Superior temporal gyrus (tissue), 1 donor: Measurements from ENCODE around the gene CIDEB.
"Not testable (repeated sequence)": the region's sequence is repeated elsewhere in the genome, so short reads cannot be mapped to it uniquely, and the experiment has no call there.

Experiments used
- DNase-seq: peaks from one replicate; pipeline ENCODE4 v3.0.0-alpha.2; 2016; ENCODE audit errors: extremely low spot score

CIDEB gene, protein sequence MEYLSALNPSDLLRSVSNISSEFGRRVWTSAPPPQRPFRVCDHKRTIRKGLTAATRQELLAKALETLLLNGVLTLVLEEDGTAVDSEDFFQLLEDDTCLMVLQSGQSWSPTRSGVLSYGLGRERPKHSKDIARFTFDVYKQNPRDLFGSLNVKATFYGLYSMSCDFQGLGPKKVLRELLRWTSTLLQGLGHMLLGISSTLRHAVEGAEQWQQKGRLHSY

DNA sequence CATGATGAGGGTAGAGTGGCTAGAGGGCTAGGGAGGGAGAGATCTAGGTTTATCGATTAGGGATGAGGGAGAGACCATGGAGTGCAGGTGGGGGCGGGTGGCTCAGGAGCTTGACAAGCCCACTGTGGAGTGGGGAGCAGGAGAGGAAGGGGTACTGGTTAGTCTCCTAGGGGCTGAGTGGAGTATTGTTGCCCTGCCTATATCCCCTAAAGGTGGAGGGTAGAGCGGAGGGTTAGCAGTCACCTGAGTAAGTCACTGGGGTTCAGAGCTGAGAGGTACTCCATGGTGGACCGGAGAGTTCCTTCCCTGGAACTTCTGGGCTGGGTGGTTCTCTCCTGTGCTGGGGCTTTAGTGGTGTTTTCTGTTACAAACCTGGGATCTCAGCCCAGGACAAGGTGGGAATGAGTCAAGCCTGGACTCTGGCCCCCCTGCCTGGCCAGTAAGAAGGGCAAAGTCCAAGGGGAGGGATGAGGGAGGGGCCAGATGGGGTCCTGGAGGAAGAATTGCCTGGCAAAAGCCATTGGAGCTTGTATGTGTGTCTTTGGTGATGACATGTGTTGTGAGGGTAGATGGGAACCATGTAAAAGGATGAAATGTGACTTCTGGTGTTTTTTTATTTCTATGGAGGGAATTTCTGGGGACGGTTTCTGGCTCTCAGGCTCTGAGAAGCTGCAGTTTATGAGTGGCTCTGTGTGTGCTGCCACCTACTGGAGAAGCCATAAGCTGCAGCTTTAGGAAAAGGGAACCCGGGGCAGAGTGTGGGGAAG, at the start of gene CIDEB:
TSS of gene CIDEB (minus strand) at position 403 of the 767 bp plus-strand sequence. CDS start at position 284, 119 bp downstream.
- DNase-seq = peak; percentile 75

DNA sequence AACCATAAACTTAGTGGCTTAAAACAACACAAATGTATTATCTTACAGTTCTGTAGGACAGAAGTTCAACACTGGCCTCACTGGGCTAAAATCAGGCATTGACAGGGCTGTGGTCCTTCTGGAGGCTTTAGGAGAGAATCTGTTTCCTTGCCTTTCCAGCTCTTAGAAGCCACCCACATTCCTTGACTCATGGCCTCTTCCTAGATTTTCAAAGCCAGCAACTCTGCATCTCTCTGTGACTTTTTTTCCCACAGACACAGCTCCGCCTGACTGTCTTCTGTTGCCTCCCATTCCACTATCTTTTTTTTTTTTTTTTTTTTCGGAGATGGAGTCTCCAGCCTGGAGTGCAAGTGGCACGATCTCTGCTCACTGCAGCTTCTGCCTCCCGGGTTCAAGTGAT, 48.4 kb upstream of the CIDEB start:
- no peak for DNase-seq

DNA sequence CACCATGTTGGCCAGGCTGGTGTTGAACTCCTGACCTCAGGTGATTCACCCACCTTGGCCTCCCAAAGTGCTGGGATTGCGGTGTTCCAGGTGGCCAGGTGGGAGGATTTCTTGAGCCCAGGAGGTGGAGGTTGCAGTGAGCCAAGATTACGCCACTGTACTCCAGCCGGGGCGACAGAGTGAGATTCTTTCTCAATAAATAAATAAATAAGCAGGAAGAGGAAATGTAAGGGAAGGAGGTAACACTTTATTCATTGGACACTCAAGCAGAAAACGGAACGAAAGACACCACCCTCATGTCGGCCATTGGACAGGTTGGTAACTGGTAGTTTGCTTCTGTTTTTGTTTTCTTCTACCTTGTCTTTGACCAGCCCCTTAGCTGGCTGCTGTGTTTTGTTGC, 47.2 kb upstream of the CIDEB start:
- no peak for DNase-seq

DNA sequence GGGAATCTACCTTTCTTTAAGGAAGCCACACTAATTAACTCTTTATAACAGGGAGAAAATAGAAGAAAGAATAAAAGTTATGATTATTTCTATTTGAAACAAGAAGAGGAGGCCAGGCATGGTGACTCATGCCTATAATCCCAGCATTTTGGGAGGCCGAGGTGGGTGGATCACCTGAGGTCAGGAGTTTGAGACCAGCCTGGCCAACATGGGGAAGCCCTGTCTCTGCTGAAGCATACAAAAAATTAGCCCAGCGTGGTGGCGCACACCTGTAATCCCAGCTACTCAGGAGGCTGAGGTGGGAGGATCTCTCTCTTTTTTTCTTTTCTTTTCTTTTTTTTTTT, 46.7 kb upstream of the CIDEB start:
- not testable (repeated sequence) for DNase-seq

DNA sequence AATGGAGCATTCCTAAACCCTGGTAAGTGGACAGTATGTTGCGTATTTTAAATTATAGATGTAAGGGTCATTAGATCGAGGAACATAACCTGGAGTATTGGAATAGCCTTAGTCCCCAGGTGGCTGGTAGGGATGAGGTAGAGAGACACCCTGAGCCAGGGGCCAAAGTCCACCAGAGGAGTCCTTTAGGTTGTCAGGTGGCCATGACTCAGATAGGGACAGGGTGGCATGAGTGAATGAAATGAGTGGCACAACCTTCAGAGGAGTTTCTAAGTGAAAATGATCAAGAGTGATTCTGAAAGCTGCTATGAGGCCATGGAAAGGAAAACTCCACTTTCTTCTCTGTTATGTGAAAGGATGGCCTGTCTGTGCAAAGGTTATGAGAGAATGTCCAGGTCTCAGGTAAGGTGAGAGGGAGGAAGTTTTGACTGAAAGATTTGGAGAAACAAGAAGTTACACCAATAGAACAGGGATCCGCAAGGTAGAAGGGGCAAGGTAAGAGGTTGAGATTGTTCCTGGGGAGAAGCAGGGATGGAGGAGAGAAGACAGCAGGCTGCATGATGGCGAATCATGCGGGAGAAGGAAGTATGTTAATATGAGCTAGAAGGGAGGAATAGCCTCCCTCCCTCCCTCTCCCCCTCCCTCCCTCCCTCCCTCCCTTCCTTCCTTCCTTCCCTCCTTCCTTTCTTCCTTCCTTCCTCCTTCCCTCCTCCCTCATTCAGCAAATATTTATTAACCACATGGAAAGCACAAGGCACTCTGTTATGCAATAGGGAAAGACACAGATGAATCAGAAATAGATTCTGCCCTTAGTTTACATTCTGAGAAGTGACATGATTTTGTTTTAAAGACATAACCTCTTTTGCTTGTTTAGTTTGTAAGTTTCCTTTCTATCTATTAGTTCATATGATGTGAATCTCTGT, 46.0 kb upstream of the CIDEB start:
- DNase-seq = no peak

DNA sequence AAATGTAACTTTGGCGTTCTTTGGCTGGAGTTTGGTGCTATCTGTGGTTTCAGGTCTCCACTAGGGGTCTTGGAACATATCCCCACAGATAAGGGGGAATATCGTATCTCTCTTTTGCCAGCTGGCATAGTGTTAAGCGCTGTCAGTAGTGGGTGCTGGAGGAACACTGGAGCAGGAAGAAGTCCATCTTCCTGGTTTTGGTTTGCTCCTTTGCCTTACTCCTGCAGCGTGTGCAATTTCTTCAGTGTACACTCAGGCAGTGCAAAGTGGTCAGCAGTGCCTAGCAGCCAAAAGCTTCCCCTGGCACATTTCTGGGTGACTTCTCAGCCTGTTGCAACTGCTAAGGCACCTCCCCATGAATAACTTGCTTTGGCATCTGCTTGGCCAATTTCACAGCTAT, 43.7 kb upstream of the CIDEB start:
- DNase-seq = no peak

DNA sequence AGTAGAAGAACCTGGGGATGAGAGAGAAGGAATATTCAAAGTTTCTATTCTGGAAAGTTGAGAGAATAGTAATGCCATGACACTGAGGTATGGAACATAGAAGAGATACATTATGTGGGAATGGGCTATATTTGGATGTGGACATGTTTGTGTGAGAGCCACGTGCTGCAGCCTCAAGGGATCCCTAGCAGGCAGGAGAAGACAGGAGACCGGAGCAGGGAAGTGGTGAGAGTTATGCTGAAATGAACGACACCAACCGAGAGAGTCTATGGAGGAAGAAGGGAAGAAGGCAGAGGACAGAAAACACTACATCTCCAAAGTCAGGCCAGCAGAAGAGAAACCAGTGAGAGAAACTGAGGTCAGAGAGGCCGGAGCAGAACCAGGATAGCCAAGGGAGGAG, 42.0 kb upstream of the CIDEB start:
- DNase-seq = no peak

DNA sequence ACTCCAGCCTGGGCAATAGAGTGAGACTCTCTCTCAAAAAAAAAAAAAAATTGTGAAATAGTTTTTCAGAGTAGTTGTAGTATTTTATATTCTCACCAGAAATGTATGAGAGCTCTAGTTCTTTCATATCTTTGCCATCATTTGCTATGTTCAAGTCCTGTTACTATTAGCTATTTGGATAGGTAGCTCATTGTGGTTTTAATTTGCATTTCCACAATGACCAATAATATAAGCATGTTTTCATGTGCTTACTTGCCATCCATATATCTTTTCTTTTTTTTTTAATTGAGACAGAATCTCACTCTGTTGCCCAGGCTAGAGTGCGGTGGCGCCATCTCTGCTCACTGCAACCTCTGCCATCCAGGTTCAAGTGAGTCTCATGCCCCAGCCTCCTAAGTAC, 40.4 kb upstream of the CIDEB start:
- DNase-seq = no peak

DNA sequence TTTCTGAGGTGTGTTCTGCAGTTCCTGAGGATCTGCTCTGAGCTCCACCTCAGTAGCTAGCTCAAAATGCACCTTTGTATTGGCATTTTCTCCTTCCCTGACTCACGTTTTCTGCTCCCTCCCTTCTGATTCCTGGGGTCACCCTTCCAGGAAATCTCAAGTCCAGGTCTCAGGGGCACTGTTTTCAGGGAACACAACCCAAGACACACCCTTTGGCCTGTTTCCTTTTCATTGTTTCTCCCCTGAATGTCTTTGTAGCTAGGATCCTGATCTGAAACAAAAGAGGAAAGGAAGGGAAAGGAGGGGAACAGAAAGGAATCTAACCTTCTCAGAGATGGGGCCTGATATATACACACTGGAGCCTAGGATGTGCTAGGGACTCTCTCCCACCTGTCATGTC, 39.4 kb upstream of the CIDEB start:
- DNase-seq = no peak

DNA sequence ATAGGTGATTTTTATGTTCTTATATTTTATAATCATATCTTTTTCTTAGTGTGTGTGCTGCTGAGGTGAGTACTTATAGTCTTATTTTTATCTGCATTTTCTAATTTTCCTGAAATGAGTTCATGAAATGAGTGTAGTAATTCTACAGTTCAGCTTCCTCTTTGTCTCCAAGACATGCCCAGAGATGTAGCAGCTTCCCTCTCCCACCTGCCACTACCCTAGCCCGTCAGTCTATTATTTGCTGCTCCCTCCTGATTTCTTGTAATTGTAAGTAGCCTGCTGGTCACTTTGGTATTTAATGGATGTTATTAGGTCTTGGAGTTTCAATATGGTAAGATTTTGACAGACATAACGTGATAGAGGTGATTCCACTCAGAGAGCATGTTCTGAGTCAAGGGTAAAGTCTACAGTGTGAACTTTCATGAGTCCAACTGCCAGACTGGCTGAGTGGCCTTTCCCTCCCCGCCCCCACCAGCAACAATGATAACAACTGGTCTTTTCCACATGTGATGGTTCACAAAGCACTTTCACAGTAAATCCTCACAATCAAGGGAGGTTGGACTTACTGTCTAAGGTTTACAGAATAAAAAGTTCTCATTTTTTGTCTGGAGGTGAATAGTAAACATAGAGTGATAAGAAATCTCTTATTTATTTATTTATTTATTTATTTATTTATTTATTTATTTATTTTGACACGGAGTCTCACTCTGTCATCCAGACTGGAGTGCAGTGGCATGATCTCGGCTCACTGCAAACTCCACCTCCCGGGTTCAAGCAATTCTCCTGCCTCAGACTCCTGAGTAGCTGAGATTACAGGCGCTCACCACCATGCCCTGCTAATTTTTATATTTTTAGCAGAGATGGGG, 36.3 kb upstream of the CIDEB start:
- DNase-seq = no peak

DNA sequence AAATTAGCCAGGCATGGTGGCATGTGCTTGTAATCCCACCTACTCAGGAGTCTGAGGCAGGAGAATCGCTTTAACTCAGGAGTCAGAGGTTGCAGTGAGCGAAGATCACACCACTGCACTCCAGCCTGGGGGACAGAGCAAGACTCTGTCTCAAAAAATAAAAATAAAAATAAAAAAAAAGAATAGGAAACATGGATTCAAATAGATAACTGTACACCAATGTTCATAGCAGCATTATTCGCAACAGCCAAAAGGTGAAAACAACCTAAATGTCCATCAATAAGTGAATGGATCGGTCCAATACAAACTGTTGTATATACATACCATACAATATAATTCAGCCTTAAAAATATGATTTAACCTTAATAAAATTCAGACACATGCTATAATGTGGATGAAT, 35.1 kb upstream of the CIDEB start:
- DNase-seq = no peak

DNA sequence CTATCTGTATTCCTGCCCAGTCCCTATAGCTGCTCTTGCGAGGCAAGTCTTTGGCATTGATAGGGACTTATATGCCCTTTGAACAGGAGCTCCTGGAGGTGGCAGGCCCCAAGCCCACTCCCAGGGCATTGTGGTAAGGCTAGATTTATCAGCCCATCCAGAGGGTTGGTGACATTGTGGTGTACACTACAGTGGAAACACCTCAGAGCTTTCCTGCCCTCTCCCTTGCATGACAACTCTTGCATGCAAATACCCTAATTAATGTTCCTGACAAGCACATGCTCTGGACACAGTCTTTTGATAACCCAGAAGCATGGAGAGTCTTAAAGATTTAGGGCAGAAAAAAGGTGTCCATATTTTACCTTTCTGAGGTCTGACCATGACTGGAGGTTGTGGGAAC, 32.8 kb upstream of the CIDEB start:
- DNase-seq = no peak

DNA sequence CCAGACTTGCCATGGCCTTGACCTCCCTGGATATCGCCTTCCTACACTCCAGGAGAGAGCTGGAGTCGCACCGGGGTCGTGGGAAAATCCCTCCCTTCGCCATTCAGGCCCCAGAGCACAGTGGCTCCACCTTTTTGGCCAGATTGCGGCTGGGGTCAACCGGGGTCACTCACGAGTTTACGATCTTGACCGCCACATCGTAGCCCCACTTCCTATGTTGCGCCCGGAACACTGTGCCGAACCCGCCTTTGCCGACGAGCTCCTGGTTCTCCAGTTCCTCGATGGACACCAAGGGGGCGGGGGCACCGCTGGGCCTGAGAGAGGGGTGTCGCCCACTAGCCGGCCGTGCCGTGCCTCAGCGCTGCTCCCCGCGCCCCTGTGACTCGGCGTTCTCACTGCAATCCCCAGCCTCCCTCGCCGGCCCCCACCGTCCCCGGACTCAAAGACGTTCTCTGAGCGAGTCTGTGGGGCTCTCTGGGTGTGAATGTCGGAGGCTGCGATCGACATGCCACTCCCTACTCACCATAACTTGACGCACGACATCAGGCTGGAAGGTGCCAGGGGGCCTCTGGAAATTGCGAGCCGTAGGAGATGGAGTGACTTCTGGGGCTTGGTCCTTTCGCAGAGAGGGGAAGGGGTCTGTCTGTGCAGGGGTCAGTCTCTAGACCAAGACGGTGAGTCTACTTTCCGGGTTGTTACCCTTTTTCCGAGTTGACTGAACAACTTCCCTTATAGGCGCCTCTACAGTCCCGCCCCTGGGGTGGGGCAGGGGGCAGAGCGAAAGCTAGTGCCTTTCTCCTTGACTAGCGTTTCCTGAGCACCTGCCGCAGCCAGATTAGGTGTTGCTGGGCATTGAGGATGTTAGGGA, 31.7 kb upstream of the CIDEB start, which contains the start of gene RIPK3:
TSS of gene RIPK3 (minus strand) at position 708 of the 868 bp plus-strand sequence. CDS start at position 543, 165 bp downstream.
- no peak for DNase-seq

DNA sequence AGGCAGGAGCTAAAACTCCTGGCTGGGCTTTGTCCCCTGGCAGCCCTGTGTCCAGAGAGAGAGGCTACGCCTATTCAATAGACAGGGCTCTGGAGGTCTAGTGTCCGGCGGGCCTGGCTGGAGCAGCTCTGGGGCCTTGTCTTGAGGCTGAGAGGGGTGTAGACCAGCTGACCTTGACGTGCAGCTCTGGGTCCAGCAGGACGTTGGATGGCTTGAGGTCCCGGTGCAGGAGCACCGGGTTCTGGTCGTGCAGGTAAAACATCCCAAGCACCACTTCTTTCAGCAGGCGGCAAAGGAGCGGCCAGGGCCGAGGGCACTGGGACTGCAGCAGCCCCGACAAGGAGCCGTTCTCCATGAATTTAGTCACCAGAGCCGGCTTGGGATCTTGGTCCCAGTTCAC, 31.1 kb upstream of the CIDEB start:
- DNase-seq = no peak

DNA sequence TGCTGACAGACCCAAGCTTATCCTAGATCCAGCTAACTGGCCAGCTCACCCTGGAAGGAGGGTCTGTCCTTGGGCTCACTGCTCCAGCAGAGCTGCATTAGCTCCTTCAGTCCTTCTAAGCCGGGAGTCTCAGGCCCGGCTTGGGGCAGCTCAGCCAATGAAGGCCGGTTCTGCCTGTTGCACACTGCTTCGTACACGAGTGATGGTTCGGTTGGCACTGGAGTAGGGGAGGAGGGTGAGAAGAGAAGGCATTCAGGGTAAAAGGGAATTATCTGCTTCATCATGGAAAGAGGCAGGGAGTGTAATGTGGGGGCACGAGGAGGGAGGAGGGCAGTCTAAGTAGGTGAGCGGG, 30.0 kb upstream of the CIDEB start:
- DNase-seq = no peak

DNA sequence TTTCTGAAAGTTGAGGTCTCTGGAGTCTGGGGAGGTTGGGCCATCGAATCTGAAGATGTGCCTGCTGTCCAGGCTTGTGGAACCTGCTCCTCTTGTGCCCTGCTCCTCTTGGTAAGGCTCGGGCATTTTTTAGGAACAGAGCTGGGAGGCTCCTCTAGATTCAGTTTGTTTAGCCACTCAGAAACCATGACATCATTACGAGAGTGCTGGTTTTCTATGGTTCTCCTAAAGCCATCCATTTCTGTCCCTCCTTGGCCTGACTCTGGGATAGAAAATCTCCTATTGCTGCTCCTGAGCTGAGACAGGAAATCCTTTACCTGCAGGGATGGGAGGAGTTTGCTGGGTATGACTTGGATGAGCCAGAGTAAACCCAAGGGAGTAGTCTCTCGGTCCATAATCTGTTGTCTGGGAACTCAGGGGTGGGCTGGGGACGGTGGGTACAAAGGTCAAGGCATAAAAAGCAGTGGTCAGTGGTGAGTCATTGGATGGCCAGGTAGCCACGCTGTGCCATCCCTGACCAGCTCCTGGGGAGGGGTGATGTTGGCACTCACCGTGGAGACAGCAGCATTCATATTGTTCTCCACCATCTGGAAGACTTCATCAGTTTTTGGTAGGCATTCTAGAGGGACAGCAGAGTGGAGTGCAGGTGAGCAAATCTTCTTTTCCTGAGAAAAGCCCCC, 29.5 kb upstream of the CIDEB start:
- DNase-seq = no peak

DNA sequence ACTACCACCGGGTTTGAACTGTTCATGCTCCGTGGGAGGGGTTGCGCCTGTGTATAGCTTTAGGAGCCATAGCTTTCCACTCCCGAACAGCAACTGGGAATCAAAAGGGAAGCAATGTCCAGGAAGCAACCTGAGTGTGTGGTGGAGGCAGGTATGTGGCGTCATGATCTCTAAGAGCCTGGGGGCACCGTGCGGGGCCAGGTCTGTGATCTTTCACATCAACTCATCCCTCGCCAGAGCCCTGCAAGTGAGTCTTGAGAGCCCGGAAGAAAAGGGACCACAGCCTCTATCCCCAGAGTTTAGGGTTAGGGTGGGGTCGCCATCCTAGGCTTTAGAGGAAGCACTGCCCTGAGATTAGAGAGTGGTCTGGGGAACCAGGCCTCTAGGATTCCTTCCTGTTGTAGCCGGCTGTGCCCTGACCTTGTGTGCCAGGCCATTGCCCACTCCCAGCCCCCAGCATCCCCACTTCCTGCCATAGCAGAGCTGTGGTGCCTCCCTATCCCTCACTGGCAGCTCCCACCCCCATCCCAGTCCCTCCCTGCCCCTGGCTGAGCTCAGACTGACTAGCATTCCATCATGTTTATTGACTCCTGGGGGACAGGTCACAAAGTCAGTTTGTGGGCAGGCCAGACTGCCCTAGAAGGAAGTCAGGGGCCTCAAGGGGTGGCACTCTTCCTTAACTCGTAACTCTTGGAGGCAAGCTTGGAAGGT, 27.8 kb upstream of the CIDEB start:
- DNase-seq = no peak

DNA sequence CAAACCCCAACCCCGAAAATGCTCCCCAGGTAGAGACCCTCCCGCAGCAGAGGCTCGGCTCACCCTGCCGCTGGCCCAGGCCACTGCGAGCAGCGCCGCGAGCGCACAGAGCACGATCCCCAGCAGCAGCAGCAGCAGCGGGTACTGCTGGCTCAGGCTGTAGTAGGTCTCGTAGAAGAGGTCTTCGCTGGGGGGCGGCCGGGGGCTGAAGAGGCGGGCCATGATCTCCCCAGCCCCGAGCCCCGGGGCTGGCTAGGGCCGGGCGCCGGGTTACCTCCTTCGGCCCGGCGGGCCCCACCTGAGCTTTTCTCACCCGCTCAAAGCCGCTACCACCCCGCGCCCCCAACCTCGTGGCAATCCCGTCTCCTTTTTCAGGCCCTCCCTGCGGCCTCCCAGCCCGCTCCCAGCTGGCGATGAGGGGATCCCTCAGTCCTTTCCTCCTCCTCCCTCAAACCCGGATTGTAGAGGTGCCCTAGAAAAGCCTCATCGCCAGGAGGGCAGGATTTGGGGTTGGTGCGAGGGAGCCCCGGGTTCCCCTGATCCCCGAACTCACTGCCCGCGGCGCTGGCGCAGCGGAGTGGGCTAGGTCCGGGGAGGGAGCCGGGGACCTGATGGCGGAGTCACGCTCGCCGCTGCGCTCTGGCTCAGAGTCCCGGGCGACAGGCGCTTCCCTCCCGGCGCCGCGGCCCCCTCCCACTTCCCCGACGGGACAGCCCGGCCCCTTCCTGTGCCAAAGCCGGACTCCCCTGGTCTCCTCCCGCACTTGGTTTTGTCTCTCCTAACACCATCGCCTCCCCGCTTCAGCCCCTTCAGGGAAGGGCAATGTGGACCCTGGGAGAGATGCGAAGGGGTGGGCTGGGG, 26.9 kb upstream of the CIDEB start, which contains the start of gene ADCY4:
TSS of gene ADCY4 (minus strand) at position 641 of the 861 bp plus-strand sequence. CDS start at position 222, 419 bp downstream.
- no peak for DNase-seq
